K562 (cell line): Measurements from ENCODE around the gene RPRD1B. TPM values are rescaled to one million over a fixed set of nuclear protein-coding genes. Genes with fewer than 3 reads are reported as not detected.

Experiments
- ATAC-seq: fragments of 200-7000 bp; cut with Tn5 transposase; 3 replicates; pipeline ENCODE4 v1.9.1; 2020; ENCODE audit warnings: moderate library complexity
- BruUV-seq: library from RNA; stranded (reverse); fragments of 400-500 nt; replicated peaks from 2 replicates; lab custom pipeline; 2021; lab: Mats Ljungman, UMichigan
- CTCF ChIA-PET: fragments of 300-600 bp; formaldehyde crosslinking; extraction: SDS; loops from one replicate; lab custom pipeline; 2021; ENCODE audit warnings: low intra/inter-chr PET ratio; lab: Yijun Ruan, JAX
- POLR2A ChIA-PET: fragments of 300-600, 350-650 bp; sonication (Branson Sonifier 250); formaldehyde crosslinking; extraction: SDS; loops from one replicate; lab custom pipeline; 2021; ENCODE audit warnings: antibody characterized with exemption, inconsistent platforms; lab: Yijun Ruan, JAX
- DNase-seq, 4 experiments: peaks; one replicate each; pipeline versions ENCODE4 v3.0.0 to v3.0.0-alpha.2; 2011 to 2018; ENCODE audit warnings: low spot score in 3 of 4, mixed read lengths in 3 of 4; ENCODE audit errors: extremely low read depth in 1 of 4
- FAIRE-seq: peaks from 2 replicates; lab custom pipeline; 2011; peaks lifted over from hg19 to GRCh38; lab: Jason Lieb, UNC
- H2AFZ ChIP-seq: 2 replicates; pipeline ENCODE4 v1.6.0; 2011; ENCODE audit warnings: low read depth, low read length, control low read depth, inconsistent platforms
- H3K27ac ChIP-seq: fragments of 200-600 bp; 3 replicates; pipeline ENCODE4 v1.8.0; 2011; ENCODE audit warnings: low read depth, mild to moderate bottlenecking, control low read depth, inconsistent platforms, low read length, moderate library complexity, mixed read lengths; ENCODE audit errors: extremely low read depth
- H3K27me3 ChIP-seq, 2 experiments: fragments of 300-600 bp in 1 of 2; 2 replicates in 1 of 2; 3 replicates in 1 of 2; pipeline versions ENCODE4 v1.6.0 to v1.8.0; 2011; ENCODE audit warnings: inconsistent platforms in 2 of 2, low read length in 2 of 2, mild to moderate bottlenecking in 1 of 2, mixed read lengths in 1 of 2, moderate library complexity in 1 of 2; ENCODE audit not compliant: control insufficient read depth in 2 of 2, insufficient read depth in 2 of 2
- H3K36me3 ChIP-seq: fragments of 300-600 bp; 3 replicates; pipeline ENCODE4 v1.8.0; 2011; ENCODE audit warnings: mild to moderate bottlenecking, low read length, inconsistent platforms; ENCODE audit not compliant: control insufficient read depth, insufficient read depth
- H3K4me1 ChIP-seq, 2 experiments: fragments of 200-600 bp in 1 of 2; replicated peaks in 1 of 2; 2 replicates in 1 of 2; 3 replicates in 1 of 2; pipeline versions ENCODE4 v1.5.1 to v1.8.0; 2011; ENCODE audit warnings: inconsistent platforms in 2 of 2, low read length in 2 of 2, mild to moderate bottlenecking in 1 of 2, mixed read lengths in 1 of 2, moderate library complexity in 1 of 2; ENCODE audit not compliant: control insufficient read depth in 2 of 2, insufficient read depth in 2 of 2
- H3K4me2 ChIP-seq: 2 replicates; pipeline ENCODE4 v1.6.1; 2011; ENCODE audit warnings: low read length, control low read depth, inconsistent platforms, mixed read lengths; ENCODE audit not compliant: insufficient read depth
- H3K4me3 ChIP-seq: fragments of 200-600 bp; sonication (generic), shearing (Covaris generic); 2 replicates; pipeline ENCODE4 v1.5.1; 2016; ENCODE audit warnings: control low read depth, inconsistent platforms
- H3K79me2 ChIP-seq: fragments of 200-600 bp; 3 replicates; pipeline ENCODE4 v1.8.0; 2011; ENCODE audit warnings: low read length, inconsistent platforms; ENCODE audit not compliant: control insufficient read depth, insufficient read depth
- H3K9ac ChIP-seq, 2 experiments: 2 replicates each; pipeline versions ENCODE4 v1.6.0 to v1.6.1; 2011; ENCODE audit warnings: low read depth in 2 of 2, low read length in 2 of 2, control low read depth in 1 of 2, inconsistent platforms in 1 of 2, mild to moderate bottlenecking in 1 of 2, mixed read lengths in 1 of 2; ENCODE audit not compliant: insufficient read depth in 1 of 2
- H3K9me1 ChIP-seq: one replicate; pipeline ENCODE4 v1.6.0; 2011; ENCODE audit warnings: inconsistent platforms, mild to moderate bottlenecking, low read length, moderate library complexity; ENCODE audit not compliant: control insufficient read depth, insufficient read depth
- H3K9me3 ChIP-seq: replicated peaks from 2 replicates; pipeline ENCODE4 v1.5.1; 2011; ENCODE audit warnings: low read depth, low read length, inconsistent platforms; ENCODE audit not compliant: control insufficient read depth, insufficient read depth
- H4K20me1 ChIP-seq: replicated peaks from 2 replicates; pipeline ENCODE4 v1.6.1; 2011; ENCODE audit warnings: low read length, inconsistent platforms, mixed read lengths; ENCODE audit not compliant: control insufficient read depth, insufficient read depth
- DIDO1 ChIP-seq: fragments of 450-650 bp; IDR thresholded peaks from 2 replicates; pipeline ENCODE4 v1.6.1; 2016; ENCODE audit warnings: low read depth, missing biosample characterization, missing genetic modification characterization
- FOXM1 ChIP-seq, 2 experiments: fragments of 450-650 bp in 1 of 2; sonication (generic) in 1 of 2; formaldehyde crosslinking in 1 of 2; IDR thresholded peaks; 2 replicates each; pipeline versions ENCODE4 v1.6.1 to v1.9.0; 2017 to 2022; ENCODE audit warnings: low read depth in 2 of 2, mild to moderate bottlenecking in 2 of 2, missing genetic modification reagents in 1 of 2, moderate library complexity in 1 of 2
- TEAD4 ChIP-seq, 2 experiments: sonication (generic) in 1 of 2; formaldehyde crosslinking in 1 of 2; IDR thresholded peaks; 2 replicates each; pipeline versions ENCODE4 v1.6.1 to v1.8.0; 2012 to 2022; ENCODE audit warnings: borderline replicate concordance in 1 of 2, inconsistent platforms in 1 of 2, low read length in 1 of 2, mild to moderate bottlenecking in 1 of 2, missing genetic modification reagents in 1 of 2
- TRIM24 ChIP-seq, 2 experiments: fragments of 450-650 bp; IDR thresholded peaks; 2 replicates each; pipeline ENCODE4 v1.6.1; 2016
- ZNF316 ChIP-seq: fragments of 450-650 bp; IDR thresholded peaks from 2 replicates; pipeline ENCODE4 v1.6.1; 2016
- WGBS: fragments of 100-300 bp; shearing (Covaris generic); methylation state at CpG from one replicate; pipeline ENCODE4 v1.1.6; 2016; ENCODE audit warnings: low coverage, mixed read lengths; ENCODE audit not compliant: insufficient coverage; ENCODE audit errors: missing lambda C conversion rate; 5-methylcytosine and 5-hydroxymethylcytosine counted together
- in situ Hi-C: fragments of 300-500 bp; cut with MboI; formaldehyde crosslinking; loops from 4 replicates; pipeline ENCODE4 v1.15.0; 2018; ENCODE audit warnings: inconsistent platforms, mixed read lengths
- intact Hi-C: fragments of 100-400 bp; cut with micrococcal nuclease; formaldehyde crosslinking; loops from 2 replicates; pipeline ENCODE4 v1.14.2; 2022
- polyA plus RNA-seq, 8 experiments: library from polyadenylated mRNA; depleted of rRNA in 4 of 8; stranded (reverse) in 5 of 8; unstranded in 3 of 8; fragments of >200 nt; fragmentation: Nextera tagmentation in 2 of 8; fragmentation: Illumina TruSeq in 1 of 8; extraction: Ambion mirVana in 2 of 8; extraction: Trizol in 1 of 8; gene quantifications; 2 replicates each; pipeline versions ENCODE4 v1.2.1 to v1.2.3, GENCODE V29; 2011 to 2014; ENCODE audit warnings: inconsistent platforms in 1 of 8, missing spikeins in 1 of 8
- total RNA-seq, 7 experiments: library from RNA; depleted of rRNA in 6 of 7; stranded (reverse); fragments of >200 nt in 6 of 7; fragmentation: Illumina TruSeq in 2 of 7; extraction: Trizol in 2 of 7; gene quantifications; 2 replicates each; pipeline versions ENCODE4 v1.2.1 to v1.2.3, GENCODE V29; 2011 to 2021; ENCODE audit warnings: low replicate concordance in 1 of 7
- TF ChIP-seq, protein P1 (sequence below): fragments of 450-650 bp; IDR thresholded peaks from 2 replicates; pipeline ENCODE4 v1.6.1; 2018; ENCODE audit not compliant: partially characterized antibody

RPRD1B gene
- total and polyA plus RNA-seq, 9 of the 15 experiments (the other 6 are each of a cell fraction or from before 2014, with no cell fraction given): 5.5 to 43.0 (median 24.4) TPM

DNA sequence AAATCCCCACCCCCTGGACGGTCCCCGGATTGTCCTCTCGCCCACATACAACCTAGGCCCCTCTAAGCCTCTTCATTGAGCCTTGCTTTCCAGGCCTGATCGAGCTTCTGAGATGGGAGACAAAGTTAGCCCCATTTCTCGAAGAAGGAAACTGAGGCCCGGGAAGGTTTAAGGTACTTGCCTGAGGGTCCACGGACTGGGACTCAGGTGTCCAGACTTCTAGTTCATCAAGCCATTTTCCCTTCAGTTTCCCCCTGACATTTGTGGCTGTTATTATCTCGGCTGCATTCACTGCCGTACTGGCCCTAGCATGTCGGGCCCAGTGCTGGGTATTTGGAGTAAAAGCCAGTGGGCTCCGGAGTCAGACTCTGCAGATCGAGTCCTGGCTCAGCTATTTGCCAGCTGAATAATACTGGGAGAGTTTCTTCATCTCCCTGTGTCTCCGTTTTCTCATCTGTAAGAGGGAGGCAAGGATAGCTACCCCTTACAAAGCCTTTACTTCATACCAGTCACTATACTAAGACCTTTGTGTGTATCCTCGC lies 633 bp downstream of the RPRD1B start (continued):
- TF ChIP-seq DIDO1 (no peak), TEAD4 (IDR thresholded peaks at IDR 0.05; ENCODE audit: low read length) (no peak), TEAD4 (CRISPR knock-in tag; IDR thresholded peaks at IDR 0.05; ENCODE audit: borderline replicate concordance) (0 out of 2 replicates have a peak, but pooled peaks have one; percentile 57)

DNA sequence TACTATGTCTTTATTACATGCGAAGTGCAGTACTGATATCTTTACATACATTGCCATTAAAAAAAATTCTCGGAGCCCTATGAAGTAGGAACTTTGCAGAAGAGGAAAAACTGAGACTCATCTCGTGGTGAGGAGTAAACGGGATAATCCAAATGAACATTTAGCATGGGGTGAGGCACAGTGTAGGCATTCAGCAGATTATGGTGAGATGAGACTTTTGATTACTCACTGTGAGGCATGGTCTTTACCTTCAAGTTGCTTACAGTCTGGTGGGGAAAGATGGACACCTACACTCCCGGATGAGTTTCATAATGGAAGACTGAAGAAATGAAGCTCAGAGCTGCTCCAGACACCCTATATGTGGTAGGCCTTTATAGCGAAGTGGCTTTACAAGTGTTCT lies 1.4 kb downstream of the RPRD1B start:
- FAIRE-seq (no peak), ATAC-seq (no peak), DNase-seq (no peak)
- 41% methylated on average over 6 of the region's 6 CpGs for WGBS
- peak; percentile 69 for TF ChIP-seq ZNF316
- TF ChIP-seq, protein P1, sequence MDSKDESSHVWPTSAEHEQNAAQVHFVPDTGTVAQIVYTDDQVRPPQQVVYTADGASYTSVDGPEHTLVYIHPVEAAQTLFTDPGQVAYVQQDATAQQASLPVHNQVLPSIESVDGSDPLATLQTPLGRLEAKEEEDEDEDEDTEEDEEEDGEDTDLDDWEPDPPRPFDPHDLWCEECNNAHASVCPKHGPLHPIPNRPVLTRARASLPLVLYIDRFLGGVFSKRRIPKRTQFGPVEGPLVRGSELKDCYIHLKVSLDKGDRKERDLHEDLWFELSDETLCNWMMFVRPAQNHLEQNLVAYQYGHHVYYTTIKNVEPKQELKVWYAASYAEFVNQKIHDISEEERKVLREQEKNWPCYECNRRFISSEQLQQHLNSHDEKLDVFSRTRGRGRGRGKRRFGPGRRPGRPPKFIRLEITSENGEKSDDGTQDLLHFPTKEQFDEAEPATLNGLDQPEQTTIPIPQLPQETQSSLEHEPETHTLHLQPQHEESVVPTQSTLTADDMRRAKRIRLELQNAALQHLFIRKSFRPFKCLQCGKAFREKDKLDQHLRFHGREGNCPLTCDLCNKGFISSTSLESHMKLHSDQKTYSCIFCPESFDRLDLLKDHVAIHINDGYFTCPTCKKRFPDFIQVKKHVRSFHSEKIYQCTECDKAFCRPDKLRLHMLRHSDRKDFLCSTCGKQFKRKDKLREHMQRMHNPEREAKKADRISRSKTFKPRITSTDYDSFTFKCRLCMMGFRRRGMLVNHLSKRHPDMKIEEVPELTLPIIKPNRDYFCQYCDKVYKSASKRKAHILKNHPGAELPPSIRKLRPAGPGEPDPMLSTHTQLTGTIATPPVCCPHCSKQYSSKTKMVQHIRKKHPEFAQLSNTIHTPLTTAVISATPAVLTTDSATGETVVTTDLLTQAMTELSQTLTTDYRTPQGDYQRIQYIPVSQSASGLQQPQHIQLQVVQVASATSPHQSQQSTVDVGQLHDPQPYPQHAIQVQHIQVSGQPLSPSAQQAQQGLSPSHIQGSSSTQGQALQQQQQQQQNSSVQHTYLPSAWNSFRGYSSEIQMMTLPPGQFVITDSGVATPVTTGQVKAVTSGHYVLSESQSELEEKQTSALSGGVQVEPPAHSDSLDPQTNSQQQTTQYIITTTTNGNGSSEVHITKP: peak; percentile 90
- TF ChIP-seq FOXM1 (IDR thresholded peaks at IDR 0.05; ENCODE audit: low read depth): no peak
- TF ChIP-seq FOXM1 (CRISPR knock-in tag; IDR thresholded peaks at IDR 0.05; ENCODE audit: low read depth): no peak
- 0 out of 4 replicates have a peak, but pooled peaks of 1 of the 2 experiments have one; percentile 22 for TF ChIP-seq TRIM24 (IDR thresholded peaks at IDR 0.05)
- Histone ChIP-seq H3K79me2 (peaks cover 98% of the 10 kb centered on the region), H3K36me3 (peaks cover 53% of the 10 kb centered on the region), H3K9me1 (no peaks in the 10 kb centered on the region), H3K4me3 (peak overlapping the region; percentile 96), H3K4me2 (peak overlapping the region; percentile 94), H3K9ac (peak overlapping the region; percentile 98 to 100; a peak in 3 of 4 replicates), H3K4me1 (peaks cover 21 to 34% of the 10 kb centered on the region in 2 experiments; a peak in 4 of 5 replicates), H3K9me3 (no peaks in the 10 kb centered on the region), H4K20me1 (no peaks in the 10 kb centered on the region; the same call in 1 of the 2 replicates), H2AFZ (no peak overlapping the region), H3K27ac (peak overlapping the region; percentile 98; the same call in 2 of the 3 replicates), H3K27me3 (no peaks in the 10 kb centered on the region)
- intact Hi-C loops: no loop called here
- in situ Hi-C loops: no loop called here
- POLR2A ChIA-PET: interaction anchor here (0.6 to 3.2 kb wide), 5 partner anchors 9 to 469 kb away, joined by 3 to 19 read pairs (median 4); no protein-coding TSS in a partner anchor
- CTCF ChIA-PET: no interaction called here
- TSS peak; percentile 43 for BruUV-seq
